Neural cell (in vitro differentiated cells): ENCODE measurements around the gene APH1B.

Experiments used
- CTCF ChIP-seq: fragments of 450-650 bp; IDR thresholded peaks from 2 replicates; pipeline ENCODE4 v1.5.1; 2014; ENCODE audit warnings: antibody characterized with exemption, mild to moderate bottlenecking, moderate library complexity; ENCODE audit not compliant: poor library complexity, severe bottlenecking
- EP300 ChIP-seq: fragments of 450-650 bp; conservative IDR thresholded peaks from 2 replicates; pipeline ENCODE4 v1.6.1; 2014; ENCODE audit warnings: antibody characterized with exemption, mild to moderate bottlenecking, moderate library complexity; ENCODE audit not compliant: poor library complexity, severe bottlenecking
- EZH2 ChIP-seq: fragments of 200-600, 300-800 bp; shearing (Covaris generic), sonication (generic); IDR thresholded peaks from 2 replicates; pipeline ENCODE4 v1.6.1; 2014; ENCODE audit warnings: antibody characterized with exemption, low read length, borderline replicate concordance, mild to moderate bottlenecking; ENCODE audit not compliant: insufficient read depth, poor library complexity, severe bottlenecking
- MXI1 ChIP-seq: fragments of 450-650 bp; conservative IDR thresholded peaks from 2 replicates; pipeline ENCODE4 v1.6.1; 2014; ENCODE audit warnings: antibody characterized with exemption, mild to moderate bottlenecking; ENCODE audit not compliant: poor library complexity, severe bottlenecking
- POLR2AphosphoS5 ChIP-seq: IDR thresholded peaks from 2 replicates; pipeline ENCODE4 v1.6.1; 2012
- RAD21 ChIP-seq: fragments of 450-650 bp; conservative IDR thresholded peaks from 2 replicates; pipeline ENCODE4 v1.6.1; 2014; ENCODE audit warnings: antibody characterized with exemption, mild to moderate bottlenecking, moderate library complexity
- REST ChIP-seq: IDR thresholded peaks from 2 replicates; pipeline ENCODE4 v1.6.1; 2012; ENCODE audit warnings: borderline replicate concordance
- SMC3 ChIP-seq: fragments of 450-650 bp; conservative IDR thresholded peaks from 2 replicates; pipeline ENCODE4 v1.6.1; 2014; ENCODE audit warnings: antibody characterized with exemption, mild to moderate bottlenecking, moderate library complexity; ENCODE audit not compliant: poor library complexity
- TAF1 ChIP-seq: IDR thresholded peaks from 2 replicates; pipeline ENCODE4 v1.6.1; 2012; ENCODE audit warnings: low read depth

- TF ChIP-seq REST (no peak), CTCF (no peak), TAF1 (no peak), RAD21 (no peak), EP300 (no peak), POLR2AphosphoS5 (no peak), EZH2 (no peak), SMC3 (no peak), MXI1 (no peak)
Observed at GRCh38 chr15:63233667-63234423, 43.6 kb upstream of the APH1B start.
